PC-9 (cell line): ENCODE measurements around the gene ASTE1. TPM values are rescaled to one million over a fixed set of nuclear protein-coding genes. Genes with fewer than 3 reads are reported as not detected.
A peak's percentile ranks its signal among the peaks of the same experiment; 100 is the strongest.

Source experiments
- BruUV-seq: library from RNA; stranded (reverse); fragments of 400-500 nt; replicated peaks from 2 replicates; lab custom pipeline; 2021; lab: Mats Ljungman, UMichigan
- CTCF ChIA-PET: fragments of 300-600 bp; sonication (Branson Sonifier 250); formaldehyde crosslinking; loops from one replicate; lab custom pipeline; 2022; ENCODE audit warnings: antibody characterized with exemption; lab: Charles Lee
- POLR2A ChIA-PET: fragments of 300-600 bp; sonication (Branson Sonifier 250); formaldehyde crosslinking; loops from one replicate; lab custom pipeline; 2022; ENCODE audit warnings: antibody characterized with exemption; ENCODE audit not compliant: unreplicated experiment; lab: Charles Lee
- DNase-seq, 2 experiments: peaks; one replicate each; pipeline versions ENCODE4 v3.0.0 to v3.0.0-alpha.2; 2015 to 2022; ENCODE audit warnings: mixed read lengths in 1 of 2
- H2AFZ ChIP-seq: fragments of 200-600 bp; sonication (generic); 2 replicates; pipeline ENCODE4 v1.8.1; 2017; ENCODE audit warnings: antibody characterized with exemption
- H3F3A ChIP-seq: fragments of 200-600 bp; sonication (generic); 2 replicates; pipeline ENCODE4 v1.8.1; 2017; ENCODE audit warnings: antibody characterized with exemption, mild to moderate bottlenecking, low read depth; ENCODE audit not compliant: insufficient read depth
- H3K27ac ChIP-seq: fragments of 200-600 bp; sonication (generic); 2 replicates; pipeline ENCODE4 v1.6.1; 2016; ENCODE audit warnings: mixed run types
- H3K27me3 ChIP-seq: fragments of 200-600 bp; sonication (generic); 2 replicates; pipeline ENCODE4 v1.6.1; 2016; ENCODE audit warnings: low read depth, mixed run types; ENCODE audit not compliant: insufficient read depth
- H3K36me3 ChIP-seq: fragments of 200-600 bp; sonication (generic); 2 replicates; pipeline ENCODE4 v1.6.1; 2016; ENCODE audit warnings: low read depth, mixed run types
- H3K4me1 ChIP-seq: fragments of 200-600 bp; sonication (generic); replicated peaks from 2 replicates; pipeline ENCODE4 v1.6.1; 2016; ENCODE audit warnings: mixed run types; ENCODE audit not compliant: insufficient read depth
- H3K4me2 ChIP-seq: fragments of 200-600 bp; sonication (generic); 2 replicates; pipeline ENCODE4 v1.6.1; 2017; ENCODE audit warnings: mixed run types
- H3K4me3 ChIP-seq: fragments of 200-600 bp; sonication (generic); 2 replicates; pipeline ENCODE4 v1.6.1; 2016; ENCODE audit warnings: mixed run types
- H3K79me2 ChIP-seq: fragments of 200-600 bp; sonication (generic); 2 replicates; pipeline ENCODE4 v1.6.1; 2017; ENCODE audit warnings: low read depth, mixed run types
- H3K9me2 ChIP-seq: fragments of 200-600 bp; sonication (generic); 2 replicates; pipeline ENCODE4 v1.8.1; 2017; ENCODE audit warnings: mild to moderate bottlenecking; ENCODE audit not compliant: insufficient read depth
- H3K9me3 ChIP-seq: fragments of 200-600 bp; sonication (generic); 2 replicates; pipeline ENCODE4 v1.8.1; 2016; ENCODE audit warnings: low read depth; ENCODE audit not compliant: insufficient read depth
- H4K20me1 ChIP-seq: fragments of 200-600 bp; sonication (generic); 2 replicates; pipeline ENCODE4 v1.8.1; 2017; ENCODE audit not compliant: insufficient read depth
- CTCF ChIP-seq: fragments of 200-600 bp; sonication (generic); conservative IDR thresholded peaks from 2 replicates; pipeline ENCODE4 v1.6.1; 2017; ENCODE audit warnings: mixed run types, antibody characterized with exemption, mild to moderate bottlenecking, moderate library complexity
- EZH2 ChIP-seq: fragments of 200-600 bp; sonication (generic); IDR thresholded peaks from 2 replicates; pipeline ENCODE4 v1.8.0; 2017; ENCODE audit warnings: antibody characterized with exemption, low read depth
- intact Hi-C: fragments of 100-400 bp; cut with micrococcal nuclease; formaldehyde crosslinking; loops from one replicate; pipeline ENCODE4 v1.10.0; 2022; ENCODE audit not compliant: unreplicated experiment
- total RNA-seq: library from RNA; stranded (reverse); gene quantifications from 2 replicates; pipeline ENCODE4 v1.2.3, GENCODE V29; 2021

The ASTE1 gene
- total RNA-seq, 1 experiment from 2014 or later: 3.9 TPM

GRCh38 chr3:131033480-131034080 lies 7.0 kb upstream of the ASTE1 start:
- no peak overlapping the region for H3K4me2 ChIP-seq
- H4K20me1 ChIP-seq: no peaks in the 10 kb centered on the region
- H3K36me3 ChIP-seq: no peaks in the 10 kb centered on the region
- intact Hi-C loops: loop anchor here (1.0 to 10.0 kb wide), 5 partner anchors 451 to 1371 kb away; no protein-coding TSS in a partner anchor
- H2AFZ ChIP-seq: no peak overlapping the region
- no peaks in the 10 kb centered on the region for H3K79me2 ChIP-seq
- H3K4me3 ChIP-seq: no peak overlapping the region
- H3K9me2 ChIP-seq: no peaks in the 10 kb centered on the region; the same call in 1 of the 2 replicates
- no TSS peak for BruUV-seq
- no peaks in the 10 kb centered on the region for H3F3A ChIP-seq
- peak; percentile 9 to 51 for DNase-seq
- ChIA-PET POLR2A (no interaction called here), CTCF (interaction anchor here (1.0 to 1.2 kb wide), 3 partner anchors 12 to 996 kb away, joined by 3 to 6 read pairs (median 3); partner anchors contain the start of gene NUDT16)
- H3K27ac ChIP-seq: no peak overlapping the region
- no peaks in the 10 kb centered on the region for H3K27me3 ChIP-seq
- no peaks in the 10 kb centered on the region for H3K9me3 ChIP-seq
- peak; percentile 86 for TF ChIP-seq CTCF
- no peak for TF ChIP-seq EZH2
- H3K4me1 ChIP-seq: no peaks in the 10 kb centered on the region

GRCh38 chr3:131031660-131032059 lies 5.0 kb upstream of the ASTE1 start:
- Histone ChIP-seq H3K4me1 (peaks cover 5% of the 10 kb centered on the region), H3K4me2 (no peak overlapping the region)
- POLR2A ChIA-PET: no interaction called here

GRCh38 chr3:131028844-131029243 lies 2.2 kb upstream of the ASTE1 start:
- Histone ChIP-seq H2AFZ (no peak overlapping the region), H3K4me1 (peaks cover 18% of the 10 kb centered on the region), H3K27me3 (no peaks in the 10 kb centered on the region), H3F3A (no peaks in the 10 kb centered on the region), H3K9me3 (no peaks in the 10 kb centered on the region), H3K79me2 (0 out of 2 replicates have a peak, but pooled peaks cover 5% of the 10 kb centered on the region), H3K36me3 (no peaks in the 10 kb centered on the region), H3K4me3 (no peak overlapping the region), H4K20me1 (no peaks in the 10 kb centered on the region), H3K9me2 (no peaks in the 10 kb centered on the region), H3K27ac (no peak overlapping the region), H3K4me2 (no peak overlapping the region)
- ChIA-PET CTCF (interaction anchor here (0.6 kb wide), 1 partner anchor 189 kb away, joined by 5 read pairs; no protein-coding TSS in a partner anchor), POLR2A (no interaction called here)
- intact Hi-C loops: loop anchor here (5.0 to 10.0 kb wide), 3 partner anchors 282 to 754 kb away; partner anchors contain the start of gene PIK3R4
- TF ChIP-seq EZH2 (no peak), CTCF (no peak)
- no TSS peak for BruUV-seq
- no peak for DNase-seq

More at GRCh38 chr3:131031660-131032059, 5.0 kb upstream of the ASTE1 start:
- H3K27ac ChIP-seq: no peak overlapping the region
- no peaks in the 10 kb centered on the region for H4K20me1 ChIP-seq
- H3K79me2 ChIP-seq: 0 out of 2 replicates have a peak, but pooled peaks cover 5% of the 10 kb centered on the region
- H3K9me2 ChIP-seq: no peaks in the 10 kb centered on the region
- intact Hi-C loops: loop anchor here (5.0 to 10.0 kb wide), 4 partner anchors 453 to 1373 kb away; no protein-coding TSS in a partner anchor
- H3K27me3 ChIP-seq: no peaks in the 10 kb centered on the region
- no peaks in the 10 kb centered on the region for H3K9me3 ChIP-seq
- CTCF ChIA-PET: no interaction called here
- DNase-seq: no peak
- no peak overlapping the region for H3K4me3 ChIP-seq
- H3K36me3 ChIP-seq: no peaks in the 10 kb centered on the region
- no peak overlapping the region for H2AFZ ChIP-seq
- no peaks in the 10 kb centered on the region for H3F3A ChIP-seq
- no TSS peak for BruUV-seq
- no peak for TF ChIP-seq EZH2
